Right lobe of liver (tissue), 4 donors: ENCODE data around the gene SLC29A2.

Experiments
- POLR2A ChIP-seq: fragments of 450-650 bp; IDR thresholded peaks from one replicate; pipeline ENCODE4 v1.6.1; 2017; ENCODE audit warnings: antibody characterized with exemption, mild to moderate bottlenecking
- TF ChIP-seq, protein P1 (sequence below), 4 donors: fragments of 200-600 bp in 3 of 4; fragments of 450-650 bp in 1 of 4; IDR thresholded peaks; one replicate each; pipeline versions ENCODE4 v1.5.1 to v1.8.0; 2016 to 2022; ENCODE audit warnings: antibody characterized with exemption in 4 of 4, mild to moderate bottlenecking in 2 of 4
- donor health status: DM: no; HTN: no; CAD: no.
- donor health status: DM: no; HTN: no; CAD: no.
- donor health status: DM: no; HTN: yes; CAD: no.

- no peak for TF ChIP-seq POLR2A
- TF ChIP-seq, protein P1, sequence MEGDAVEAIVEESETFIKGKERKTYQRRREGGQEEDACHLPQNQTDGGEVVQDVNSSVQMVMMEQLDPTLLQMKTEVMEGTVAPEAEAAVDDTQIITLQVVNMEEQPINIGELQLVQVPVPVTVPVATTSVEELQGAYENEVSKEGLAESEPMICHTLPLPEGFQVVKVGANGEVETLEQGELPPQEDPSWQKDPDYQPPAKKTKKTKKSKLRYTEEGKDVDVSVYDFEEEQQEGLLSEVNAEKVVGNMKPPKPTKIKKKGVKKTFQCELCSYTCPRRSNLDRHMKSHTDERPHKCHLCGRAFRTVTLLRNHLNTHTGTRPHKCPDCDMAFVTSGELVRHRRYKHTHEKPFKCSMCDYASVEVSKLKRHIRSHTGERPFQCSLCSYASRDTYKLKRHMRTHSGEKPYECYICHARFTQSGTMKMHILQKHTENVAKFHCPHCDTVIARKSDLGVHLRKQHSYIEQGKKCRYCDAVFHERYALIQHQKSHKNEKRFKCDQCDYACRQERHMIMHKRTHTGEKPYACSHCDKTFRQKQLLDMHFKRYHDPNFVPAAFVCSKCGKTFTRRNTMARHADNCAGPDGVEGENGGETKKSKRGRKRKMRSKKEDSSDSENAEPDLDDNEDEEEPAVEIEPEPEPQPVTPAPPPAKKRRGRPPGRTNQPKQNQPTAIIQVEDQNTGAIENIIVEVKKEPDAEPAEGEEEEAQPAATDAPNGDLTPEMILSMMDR (IDR thresholded peaks at IDR 0.05): no peak
These were observed 3.1 kb downstream of the SLC29A2 start for GRCh38 chr11:66368484-66368883.
